ENCODE data around the gene CDH13.

- TF ChIP-seq CTCF (IDR thresholded peaks at IDR 0.05; ENCODE audit: low read depth, low read length) (no peak), EZH2phosphoT487 (IDR thresholded peaks at IDR 0.05; ENCODE audit: low read depth) (no peak)
These were observed 1190.3 kb downstream of the CDH13 start for GRCh38 chr16:83817022-83817421.

Data from OCI-LY3 (cell line).